ENCODE data around the gene IPO8.

GRCh38 chr12:30580344-30580743 is 115.3 kb downstream of the IPO8 start:
- TF ChIP-seq POLR2A (IDR thresholded peaks at IDR 0.05; ENCODE audit: low read depth, low read length) (no peak), POLR2AphosphoS5 (IDR thresholded peaks at IDR 0.05; ENCODE audit: low read depth, low read length) (no peak), TAF1 (IDR thresholded peaks at IDR 0.05; ENCODE audit: borderline replicate concordance, low read depth, low read length) (no peak)
